GM21360 (cell line): ENCODE measurements around the gene PABPC1L.

ENCODE experiments used
- ATAC-seq: cut with Tn5 transposase; IDR thresholded peaks from one replicate; pipeline ENCODE4 v1.9.1; 2021; ENCODE audit warnings: mild to moderate bottlenecking, moderate library complexity; ENCODE audit not compliant: unreplicated experiment

Gene PABPC1L

GRCh38 chr20:44966030-44966961 lies 56.4 kb downstream of the PABPC1L start, which contains the start of gene STK4:
STK4 (plus strand) TSS chr20:44966512; CDS start chr20:44966569, 57 bp downstream.
- ATAC-seq, result peak; percentile 63

- ATAC-seq, result no peak
Measured at GRCh38 chr20:44967207-44967807, 57.4 kb downstream of the PABPC1L start.

GRCh38 chr20:44969300-44969894 lies 59.5 kb downstream of the PABPC1L start:
- ATAC-seq, result no peak

GRCh38 chr20:44970243-44970757 lies 60.4 kb downstream of the PABPC1L start:
- ATAC-seq, result no peak

GRCh38 chr20:44973053-44973452 lies 63.2 kb downstream of the PABPC1L start:
- no peak for ATAC-seq

GRCh38 chr20:44976698-44977097 lies 66.8 kb downstream of the PABPC1L start:
- no peak for ATAC-seq

- peak; percentile 65 for ATAC-seq
Measured at GRCh38 chr20:44979090-44979621, 69.3 kb downstream of the PABPC1L start.

GRCh38 chr20:44981736-44982406 lies 72.0 kb downstream of the PABPC1L start:
- no peak for ATAC-seq

- ATAC-seq, result no peak
Measured at GRCh38 chr20:44983093-44983674, 73.3 kb downstream of the PABPC1L start.

- ATAC-seq, result no peak
Measured at GRCh38 chr20:44988631-44989171, 78.8 kb downstream of the PABPC1L start.
